KMS-11 (cell line): ENCODE results near the gene TP63.

Source experiments
- H2AFZ ChIP-seq: fragments of 200-600 bp; sonication (generic); 2 replicates; pipeline ENCODE4 v1.6.1; 2016; ENCODE audit warnings: antibody characterized with exemption, mixed run types, low read depth
- H3K27ac ChIP-seq: fragments of 200-600 bp; sonication (generic); 2 replicates; pipeline ENCODE4 v1.6.1; 2016; ENCODE audit warnings: mild to moderate bottlenecking, mixed run types
- H3K27me3 ChIP-seq: fragments of 200-600 bp; sonication (generic); 2 replicates; pipeline ENCODE4 v1.6.1; 2017; ENCODE audit warnings: mild to moderate bottlenecking, low read depth, mixed run types, moderate library complexity; ENCODE audit not compliant: insufficient read depth
- H3K36me3 ChIP-seq: fragments of 200-600 bp; sonication (generic); 2 replicates; pipeline ENCODE4 v1.6.1; 2017; ENCODE audit warnings: mild to moderate bottlenecking, mixed run types; ENCODE audit not compliant: insufficient read depth
- H3K4me1 ChIP-seq: fragments of 200-600 bp; sonication (generic); 2 replicates; pipeline ENCODE4 v1.6.1; 2016; ENCODE audit warnings: mild to moderate bottlenecking, low read depth, mixed run types; ENCODE audit not compliant: poor library complexity, severe bottlenecking
- H3K4me2 ChIP-seq: fragments of 200-600 bp; sonication (generic); 2 replicates; pipeline ENCODE4 v1.7.0; 2016; ENCODE audit warnings: mild to moderate bottlenecking, mixed run types
- H3K4me3 ChIP-seq: fragments of 200-600 bp; sonication (generic); IDR thresholded peaks from 2 replicates; pipeline ENCODE4 v1.6.1; 2017; ENCODE audit warnings: low read depth, low read length, mixed read lengths; ENCODE audit not compliant: insufficient read depth
- H3K79me2 ChIP-seq: fragments of 200-600 bp; sonication (generic); 2 replicates; pipeline ENCODE4 v1.6.1; 2016; ENCODE audit warnings: low read depth, mixed run types; ENCODE audit not compliant: insufficient read depth
- H3K9ac ChIP-seq: fragments of 200-600 bp; sonication (generic); 2 replicates; pipeline ENCODE4 v1.6.1; 2016; ENCODE audit warnings: mild to moderate bottlenecking, mixed run types
- H4K20me1 ChIP-seq: fragments of 200-600 bp; sonication (generic); 2 replicates; pipeline ENCODE4 v1.6.1; 2016; ENCODE audit warnings: mild to moderate bottlenecking, mixed run types; ENCODE audit not compliant: insufficient read depth
- TF ChIP-seq, protein P1 (sequence below): fragments of 200-600 bp; sonication (generic); conservative IDR thresholded peaks from 2 replicates; pipeline ENCODE4 v1.6.1; 2017; ENCODE audit warnings: low read depth, mild to moderate bottlenecking, antibody characterized with exemption, low read length, moderate library complexity, mixed read lengths

The TP63 gene

DNA sequence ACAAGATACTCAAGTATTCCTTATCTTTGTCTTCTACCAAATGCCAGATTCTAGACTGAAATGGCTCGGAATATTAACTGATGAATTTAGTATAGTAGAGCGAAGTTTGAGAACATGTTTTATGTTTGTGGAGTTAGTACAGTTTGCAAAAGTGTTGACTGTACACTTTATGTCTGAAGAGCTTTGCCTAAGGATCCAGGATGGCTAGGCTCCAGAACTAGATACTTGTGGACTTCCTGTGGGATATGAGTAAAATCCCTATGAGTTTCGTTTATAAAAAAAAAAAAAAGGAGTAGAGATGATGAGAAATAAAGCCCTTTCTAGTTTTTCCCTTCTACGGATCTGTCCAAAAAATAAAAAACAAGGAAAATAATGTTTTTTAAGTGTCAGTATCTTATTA is 96.7 kb downstream of the TP63 start:
- H3K36me3 ChIP-seq: no peaks in the 10 kb centered on the region
- no peaks in the 10 kb centered on the region for H3K79me2 ChIP-seq
- H3K27ac ChIP-seq: no peak overlapping the region
- H3K4me2 ChIP-seq: no peak overlapping the region
- H3K9ac ChIP-seq: no peak overlapping the region
- TF ChIP-seq, protein P1, sequence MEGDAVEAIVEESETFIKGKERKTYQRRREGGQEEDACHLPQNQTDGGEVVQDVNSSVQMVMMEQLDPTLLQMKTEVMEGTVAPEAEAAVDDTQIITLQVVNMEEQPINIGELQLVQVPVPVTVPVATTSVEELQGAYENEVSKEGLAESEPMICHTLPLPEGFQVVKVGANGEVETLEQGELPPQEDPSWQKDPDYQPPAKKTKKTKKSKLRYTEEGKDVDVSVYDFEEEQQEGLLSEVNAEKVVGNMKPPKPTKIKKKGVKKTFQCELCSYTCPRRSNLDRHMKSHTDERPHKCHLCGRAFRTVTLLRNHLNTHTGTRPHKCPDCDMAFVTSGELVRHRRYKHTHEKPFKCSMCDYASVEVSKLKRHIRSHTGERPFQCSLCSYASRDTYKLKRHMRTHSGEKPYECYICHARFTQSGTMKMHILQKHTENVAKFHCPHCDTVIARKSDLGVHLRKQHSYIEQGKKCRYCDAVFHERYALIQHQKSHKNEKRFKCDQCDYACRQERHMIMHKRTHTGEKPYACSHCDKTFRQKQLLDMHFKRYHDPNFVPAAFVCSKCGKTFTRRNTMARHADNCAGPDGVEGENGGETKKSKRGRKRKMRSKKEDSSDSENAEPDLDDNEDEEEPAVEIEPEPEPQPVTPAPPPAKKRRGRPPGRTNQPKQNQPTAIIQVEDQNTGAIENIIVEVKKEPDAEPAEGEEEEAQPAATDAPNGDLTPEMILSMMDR: no peak
- no peak overlapping the region for H2AFZ ChIP-seq
- no peak overlapping the region for H3K4me3 ChIP-seq
- H3K4me1 ChIP-seq: no peaks in the 10 kb centered on the region
- no peaks in the 10 kb centered on the region for H3K27me3 ChIP-seq
- H4K20me1 ChIP-seq: no peaks in the 10 kb centered on the region

DNA sequence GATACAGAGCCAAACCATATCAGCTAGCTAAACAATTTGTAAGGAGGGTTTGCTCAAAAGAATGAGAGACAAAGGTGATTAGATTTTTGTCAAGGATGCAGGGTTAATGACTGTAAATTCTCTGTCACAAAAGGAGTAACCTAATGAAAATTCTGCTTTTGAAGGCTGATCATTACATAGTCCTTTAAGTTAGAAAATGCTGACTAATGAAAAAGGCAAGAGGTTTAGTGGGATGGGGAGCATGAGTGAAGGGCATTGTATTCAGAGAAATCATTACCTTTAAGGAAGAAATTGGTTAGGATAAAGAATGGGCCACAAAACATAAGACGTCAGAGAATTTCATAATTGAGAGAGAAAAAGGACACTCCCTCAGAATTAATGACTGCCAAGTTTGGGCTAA is 97.7 kb downstream of the TP63 start:
- Histone ChIP-seq H3K4me3 (no peak overlapping the region), H3K4me1 (no peaks in the 10 kb centered on the region), H3K79me2 (no peaks in the 10 kb centered on the region), H3K4me2 (no peak overlapping the region), H3K27me3 (no peaks in the 10 kb centered on the region), H3K36me3 (no peaks in the 10 kb centered on the region), H3K9ac (no peak overlapping the region), H3K27ac (no peak overlapping the region), H2AFZ (no peak overlapping the region), H4K20me1 (no peaks in the 10 kb centered on the region)
- TF ChIP-seq, protein P1: no peak

DNA sequence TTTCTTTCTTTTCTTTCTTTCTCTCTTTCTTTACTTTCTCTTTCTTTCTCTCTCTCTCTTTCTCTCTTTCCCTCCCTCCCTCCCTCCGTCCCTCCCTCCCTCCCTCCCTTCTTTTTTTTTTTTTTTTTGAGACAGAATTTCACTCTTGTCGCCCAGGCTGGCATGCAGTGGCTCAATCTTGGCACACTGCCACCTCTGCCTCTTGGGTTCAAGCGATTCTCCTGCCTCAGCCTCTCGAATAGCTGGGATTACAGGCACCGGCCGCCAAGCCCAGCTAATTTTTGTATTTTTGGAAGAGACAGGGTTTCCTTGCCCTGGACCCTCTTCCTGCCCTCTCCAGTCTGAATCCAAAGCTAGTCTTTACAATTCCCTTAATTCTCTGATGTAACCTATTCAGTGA is 102.9 kb downstream of the TP63 start:
- H4K20me1 ChIP-seq: no peaks in the 10 kb centered on the region
- no peaks in the 10 kb centered on the region for H3K36me3 ChIP-seq
- H3K4me1 ChIP-seq: no peaks in the 10 kb centered on the region
- H2AFZ ChIP-seq: no peak overlapping the region
- no peak overlapping the region for H3K9ac ChIP-seq
- no peaks in the 10 kb centered on the region for H3K79me2 ChIP-seq
- H3K4me2 ChIP-seq: no peak overlapping the region
- H3K27ac ChIP-seq: no peak overlapping the region
- H3K4me3 ChIP-seq: no peak overlapping the region
- H3K27me3 ChIP-seq: no peaks in the 10 kb centered on the region
- TF ChIP-seq, protein P1: no peak

DNA sequence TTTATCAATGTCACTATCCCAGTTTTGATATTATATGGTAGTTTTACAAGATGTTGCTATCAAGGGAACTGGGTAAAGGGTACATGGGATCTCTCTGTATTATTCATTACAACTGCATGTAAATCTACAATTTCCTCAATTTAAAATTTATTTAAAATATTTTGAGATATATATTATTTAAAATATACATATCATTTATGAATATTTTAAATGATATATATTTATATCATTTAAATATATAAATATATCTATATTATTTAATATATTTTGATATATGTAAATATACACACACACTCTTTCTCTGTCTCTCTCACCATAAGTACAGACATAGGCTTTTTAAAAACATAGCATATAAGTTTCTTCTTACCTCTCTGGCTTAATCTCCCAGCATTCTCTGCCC is 104.7 kb downstream of the TP63 start:
- TF ChIP-seq, protein P1: no peak
- Histone ChIP-seq H3K27ac (no peak overlapping the region), H2AFZ (no peak overlapping the region), H3K9ac (no peak overlapping the region), H3K27me3 (no peaks in the 10 kb centered on the region), H4K20me1 (no peaks in the 10 kb centered on the region), H3K4me2 (no peak overlapping the region), H3K4me3 (no peak overlapping the region), H3K4me1 (no peaks in the 10 kb centered on the region), H3K79me2 (no peaks in the 10 kb centered on the region), H3K36me3 (no peaks in the 10 kb centered on the region)

DNA sequence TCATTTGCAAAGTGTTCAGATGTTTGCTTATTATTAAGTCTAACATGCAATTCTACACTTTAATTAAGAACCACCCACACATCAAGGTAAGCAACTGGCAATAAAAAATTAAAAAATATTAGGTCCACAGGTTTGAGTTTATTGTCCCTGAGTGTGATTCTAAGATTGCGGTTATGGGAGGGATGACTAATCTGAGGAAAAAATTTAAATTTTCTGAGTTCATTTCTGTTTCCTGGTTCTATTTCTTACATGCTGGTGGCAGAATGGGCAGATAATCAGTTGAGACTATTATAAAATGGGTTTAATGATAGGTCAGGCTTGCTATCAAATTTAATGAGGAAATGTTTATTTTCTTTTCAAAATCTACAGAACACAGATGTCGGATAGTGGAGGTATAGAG is 105.9 kb downstream of the TP63 start:
- H3K9ac ChIP-seq: no peak overlapping the region
- H3K27ac ChIP-seq: no peak overlapping the region
- H3K4me3 ChIP-seq: no peak overlapping the region
- TF ChIP-seq, protein P1: no peak
- H3K4me2 ChIP-seq: no peak overlapping the region
- no peak overlapping the region for H2AFZ ChIP-seq
- no peaks in the 10 kb centered on the region for H3K36me3 ChIP-seq
- H3K79me2 ChIP-seq: no peaks in the 10 kb centered on the region
- H3K27me3 ChIP-seq: no peaks in the 10 kb centered on the region
- no peaks in the 10 kb centered on the region for H4K20me1 ChIP-seq
- H3K4me1 ChIP-seq: no peaks in the 10 kb centered on the region
